ENCODE results near the gene ZCCHC12. TPM values are rescaled to one million over a fixed set of nuclear protein-coding genes. Genes with fewer than 3 reads are reported as not detected.

Gene ZCCHC12
- total and polyA plus RNA-seq, 10 of the 15 experiments (the other 5 are each of a cell fraction or from before 2014, with no cell fraction given): 0.04 TPM; not detected in 9

GRCh38 chrX:118847676-118848075 is 24.1 kb downstream of the ZCCHC12 start:
- Histone ChIP-seq H3K79me2 (ENCODE audit: control insufficient read depth, insufficient read depth, low read length) (no peaks in the 10 kb centered on the region), H4K20me1 (ENCODE audit: control insufficient read depth, insufficient read depth) (no peaks in the 10 kb centered on the region), H3K9ac (ENCODE audit: control insufficient read depth, insufficient read depth, low read length) (no peak overlapping the region), H3K36me3 (ENCODE audit: control insufficient read depth in 2 of 2, insufficient read depth in 2 of 2, low read length in 1 of 2) (no peaks in the 10 kb centered on the region), H3K27ac (ENCODE audit: control insufficient read depth, insufficient read depth) (no peak overlapping the region), H3K27me3 (replicated peaks in 1 of 2; ENCODE audit: control insufficient read depth in 2 of 2, insufficient read depth in 2 of 2, low read length in 1 of 2) (peaks cover 0 to 2% of the 10 kb centered on the region in 2 experiments; a peak in 1 of 4 replicates), H3K4me3 (no peak overlapping the region), H3K9me3 (replicated peaks; ENCODE audit: control insufficient read depth, insufficient read depth, low read length) (no peaks in the 10 kb centered on the region), H3K4me2 (ENCODE audit: control insufficient read depth, insufficient read depth) (no peak overlapping the region), H2AFZ (ENCODE audit: control insufficient read depth, low read depth, low read length) (no peak overlapping the region), H3K4me1 (ENCODE audit: control insufficient read depth, insufficient read depth, low read length) (no peaks in the 10 kb centered on the region)
- in situ Hi-C loops (cut with MboI) (loop anchor here (10.0 kb wide), 1 partner anchor 217 kb away; no protein-coding TSS in a partner anchor), intact Hi-C loops (cut with micrococcal nuclease; ENCODE audit: unreplicated experiment) (loop anchor here (1.0 to 5.0 kb wide), 3 partner anchors 157 to 220 kb away; no protein-coding TSS in a partner anchor)
- ChIA-PET RAD21 (ENCODE audit: unreplicated experiment) (interaction anchor here (0.8 to 1.3 kb wide), 3 partner anchors 11 to 271 kb away, joined by 3 read pairs; no protein-coding TSS in a partner anchor), POLR2A (no interaction called here), CTCF (interaction anchor here (0.6 to 2.7 kb wide), 17 partner anchors 8 to 840 kb away, joined by 3 to 19 read pairs (median 4); no protein-coding TSS in a partner anchor), SMC1A (ENCODE audit: uncharacterized antibody, unreplicated experiment) (interaction anchor here (1.3 to 1.6 kb wide), 3 partner anchors 156 to 218 kb away, joined by 4 to 6 read pairs (median 5); no protein-coding TSS in a partner anchor)
- TF ChIP-seq SMC3 (IDR thresholded peaks at IDR 0.05; ENCODE audit: borderline replicate concordance, low read length) (peak; percentile 25; the same call in 1 of the 2 replicates), RAD21 (IDR thresholded peaks at IDR 0.05; ENCODE audit: insufficient read depth, low read depth, low read length) (peak; percentile 74), ZNF24 (IDR thresholded peaks at IDR 0.05) (0 out of 2 replicates have a peak, but pooled peaks have one; percentile 40), NFYA (IDR thresholded peaks at IDR 0.05; ENCODE audit: borderline replicate concordance, low read depth, low read length) (no peak), RB1 (IDR thresholded peaks at IDR 0.05; ENCODE audit: borderline replicate concordance) (0 out of 2 replicates have a peak, but pooled peaks have one; percentile 35), CREM (IDR thresholded peaks at IDR 0.05; ENCODE audit: low read depth) (no peak)
- TF ChIP-seq, protein P1, sequence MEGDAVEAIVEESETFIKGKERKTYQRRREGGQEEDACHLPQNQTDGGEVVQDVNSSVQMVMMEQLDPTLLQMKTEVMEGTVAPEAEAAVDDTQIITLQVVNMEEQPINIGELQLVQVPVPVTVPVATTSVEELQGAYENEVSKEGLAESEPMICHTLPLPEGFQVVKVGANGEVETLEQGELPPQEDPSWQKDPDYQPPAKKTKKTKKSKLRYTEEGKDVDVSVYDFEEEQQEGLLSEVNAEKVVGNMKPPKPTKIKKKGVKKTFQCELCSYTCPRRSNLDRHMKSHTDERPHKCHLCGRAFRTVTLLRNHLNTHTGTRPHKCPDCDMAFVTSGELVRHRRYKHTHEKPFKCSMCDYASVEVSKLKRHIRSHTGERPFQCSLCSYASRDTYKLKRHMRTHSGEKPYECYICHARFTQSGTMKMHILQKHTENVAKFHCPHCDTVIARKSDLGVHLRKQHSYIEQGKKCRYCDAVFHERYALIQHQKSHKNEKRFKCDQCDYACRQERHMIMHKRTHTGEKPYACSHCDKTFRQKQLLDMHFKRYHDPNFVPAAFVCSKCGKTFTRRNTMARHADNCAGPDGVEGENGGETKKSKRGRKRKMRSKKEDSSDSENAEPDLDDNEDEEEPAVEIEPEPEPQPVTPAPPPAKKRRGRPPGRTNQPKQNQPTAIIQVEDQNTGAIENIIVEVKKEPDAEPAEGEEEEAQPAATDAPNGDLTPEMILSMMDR (IDR thresholded peaks at IDR 0.05 in 2 of 3, conservative IDR thresholded peaks at IDR 0.05 in 1 of 3; ENCODE audit: control insufficient read depth in 2 of 3, extremely low read depth in 1 of 3, insufficient read depth in 1 of 3, low read depth in 3 of 3, low read length in 3 of 3): peak; percentile 64 to 67 (median 64)
- peak; percentile 23 for FAIRE-seq
- ATAC-seq: peak; percentile 66
- no peak for DNase-seq (ENCODE audit: low read depth, low spot score)
- WGBS (ENCODE audit: insufficient coverage, insufficient replicate concordance, low lambda C conversion rate, missing lambda C conversion rate): 4% methylated on average over 1 of the region's 1 CpG
- no TSS peak for BruUV-seq (replicated peaks)
